ENCODE measurements around the gene EMC9. TPM values are rescaled to one million over a fixed set of nuclear protein-coding genes. Genes with fewer than 3 reads are reported as not detected.

EMC9 gene
- total and polyA plus RNA-seq, 10 of the 15 experiments (the other 5 are each of a cell fraction or from before 2014, with no cell fraction given) = 15.3 to 60.5 (median 30.3) TPM

- TF ChIP-seq CHD1 (IDR thresholded peaks at IDR 0.05; ENCODE audit: low read depth, low read length) = no peak
- no peak for TF ChIP-seq CBX3 (IDR thresholded peaks at IDR 0.05; ENCODE audit: borderline replicate concordance, low read depth)
- TF ChIP-seq NR2C2 (IDR thresholded peaks at IDR 0.05; ENCODE audit: borderline replicate concordance, control insufficient read depth, insufficient read length, low read depth) = no peak
- TF ChIP-seq, protein P1, sequence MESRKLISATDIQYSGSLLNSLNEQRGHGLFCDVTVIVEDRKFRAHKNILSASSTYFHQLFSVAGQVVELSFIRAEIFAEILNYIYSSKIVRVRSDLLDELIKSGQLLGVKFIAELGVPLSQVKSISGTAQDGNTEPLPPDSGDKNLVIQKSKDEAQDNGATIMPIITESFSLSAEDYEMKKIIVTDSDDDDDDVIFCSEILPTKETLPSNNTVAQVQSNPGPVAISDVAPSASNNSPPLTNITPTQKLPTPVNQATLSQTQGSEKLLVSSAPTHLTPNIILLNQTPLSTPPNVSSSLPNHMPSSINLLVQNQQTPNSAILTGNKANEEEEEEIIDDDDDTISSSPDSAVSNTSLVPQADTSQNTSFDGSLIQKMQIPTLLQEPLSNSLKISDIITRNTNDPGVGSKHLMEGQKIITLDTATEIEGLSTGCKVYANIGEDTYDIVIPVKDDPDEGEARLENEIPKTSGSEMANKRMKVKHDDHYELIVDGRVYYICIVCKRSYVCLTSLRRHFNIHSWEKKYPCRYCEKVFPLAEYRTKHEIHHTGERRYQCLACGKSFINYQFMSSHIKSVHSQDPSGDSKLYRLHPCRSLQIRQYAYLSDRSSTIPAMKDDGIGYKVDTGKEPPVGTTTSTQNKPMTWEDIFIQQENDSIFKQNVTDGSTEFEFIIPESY (IDR thresholded peaks at IDR 0.05) = no peak
- TF ChIP-seq MTA2 (IDR thresholded peaks at IDR 0.05; ENCODE audit: low read depth) = no peak
- TF ChIP-seq KLF5 (IDR thresholded peaks at IDR 0.05; ENCODE audit: partially characterized antibody) = no peak
- no peak for TF ChIP-seq CBFB (IDR thresholded peaks at IDR 0.05; ENCODE audit: low read depth)
- TF ChIP-seq, protein P2, sequence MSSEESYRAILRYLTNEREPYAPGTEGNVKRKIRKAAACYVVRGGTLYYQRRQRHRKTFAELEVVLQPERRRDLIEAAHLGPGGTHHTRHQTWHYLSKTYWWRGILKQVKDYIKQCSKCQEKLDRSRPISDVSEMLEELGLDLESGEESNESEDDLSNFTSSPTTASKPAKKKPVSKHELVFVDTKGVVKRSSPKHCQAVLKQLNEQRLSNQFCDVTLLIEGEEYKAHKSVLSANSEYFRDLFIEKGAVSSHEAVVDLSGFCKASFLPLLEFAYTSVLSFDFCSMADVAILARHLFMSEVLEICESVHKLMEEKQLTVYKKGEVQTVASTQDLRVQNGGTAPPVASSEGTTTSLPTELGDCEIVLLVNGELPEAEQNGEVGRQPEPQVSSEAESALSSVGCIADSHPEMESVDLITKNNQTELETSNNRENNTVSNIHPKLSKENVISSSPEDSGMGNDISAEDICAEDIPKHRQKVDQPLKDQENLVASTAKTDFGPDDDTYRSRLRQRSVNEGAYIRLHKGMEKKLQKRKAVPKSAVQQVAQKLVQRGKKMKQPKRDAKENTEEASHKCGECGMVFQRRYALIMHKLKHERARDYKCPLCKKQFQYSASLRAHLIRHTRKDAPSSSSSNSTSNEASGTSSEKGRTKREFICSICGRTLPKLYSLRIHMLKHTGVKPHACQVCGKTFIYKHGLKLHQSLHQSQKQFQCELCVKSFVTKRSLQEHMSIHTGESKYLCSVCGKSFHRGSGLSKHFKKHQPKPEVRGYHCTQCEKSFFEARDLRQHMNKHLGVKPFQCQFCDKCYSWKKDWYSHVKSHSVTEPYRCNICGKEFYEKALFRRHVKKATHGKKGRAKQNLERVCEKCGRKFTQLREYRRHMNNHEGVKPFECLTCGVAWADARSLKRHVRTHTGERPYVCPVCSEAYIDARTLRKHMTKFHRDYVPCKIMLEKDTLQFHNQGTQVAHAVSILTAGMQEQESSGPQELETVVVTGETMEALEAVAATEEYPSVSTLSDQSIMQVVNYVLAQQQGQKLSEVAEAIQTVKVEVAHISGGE (CRISPR knock-in tag; IDR thresholded peaks at IDR 0.05) = no peak
- TF ChIP-seq IKZF1 (conservative IDR thresholded peaks at IDR 0.05) = peak; percentile 64
- TF ChIP-seq BACH1 (IDR thresholded peaks at IDR 0.05; ENCODE audit: borderline replicate concordance) = peak; percentile 96
- no peak for TF ChIP-seq GABPA (IDR thresholded peaks at IDR 0.05; ENCODE audit: low read depth)
- TF ChIP-seq SP1 (IDR thresholded peaks at IDR 0.05; ENCODE audit: low read depth, low read length) = peak; percentile 54
- no peak for TF ChIP-seq WRNIP1 (IDR thresholded peaks at IDR 0.05; ENCODE audit: borderline replicate concordance, low read depth, low read length)
- TF ChIP-seq STAT3 (IDR thresholded peaks at IDR 0.05; ENCODE audit: low read depth, low read length) = no peak
- TF ChIP-seq EP300 (IDR thresholded peaks at IDR 0.05; ENCODE audit: borderline replicate concordance in 1 of 2, control insufficient read depth in 1 of 2, low read depth in 2 of 2, low read length in 2 of 2) = no peak
- TF ChIP-seq POLR2AphosphoS5 (IDR thresholded peaks at IDR 0.05; ENCODE audit: low read length) = peak; percentile 65; the same call in 1 of the 2 replicates
- TF ChIP-seq KAT2A (conservative IDR thresholded peaks at IDR 0.05; ENCODE audit: control insufficient read depth, low read depth, low read length) = no peak
- TF ChIP-seq BHLHE40 (IDR thresholded peaks at IDR 0.05; ENCODE audit: borderline replicate concordance in 1 of 2, low read depth in 2 of 2, low read length in 1 of 2) = peak; percentile 6 to 51; a peak in 2 of 4 replicates
- TF ChIP-seq SUPT20H (IDR thresholded peaks at IDR 0.05; ENCODE audit: borderline replicate concordance, control insufficient read depth, low read depth, low read length) = no peak
- TF ChIP-seq CBX5 (IDR thresholded peaks at IDR 0.05; ENCODE audit: low read depth) = no peak
- TF ChIP-seq TAF1 (IDR thresholded peaks at IDR 0.05; ENCODE audit: borderline replicate concordance, low read depth, low read length) = peak; percentile 63; the same call in 1 of the 2 replicates
- 0 out of 4 replicates have a peak, but pooled peaks of 1 of the 2 experiments have one; percentile 63 for TF ChIP-seq SRF (IDR thresholded peaks at IDR 0.05; ENCODE audit: low read depth in 2 of 2, low read length in 2 of 2)
- peak; percentile 97 for TF ChIP-seq GATAD2B (conservative IDR thresholded peaks at IDR 0.05; ENCODE audit: low read depth)
- no peak for TF ChIP-seq FOXK2 (IDR thresholded peaks at IDR 0.05)
- peak; percentile 2; the same call in 1 of the 2 replicates for TF ChIP-seq SMAD5 (IDR thresholded peaks at IDR 0.05; ENCODE audit: low read depth)
- peak; percentile 35; the same call in 1 of the 2 replicates for TF ChIP-seq BRCA1 (IDR thresholded peaks at IDR 0.05; ENCODE audit: low read depth, low read length)
Observed at GRCh38 chr14:24135834-24136683, 5.3 kb downstream of the EMC9 start, which contains the start of gene PSME1 (continued).
